ENCODE data around the gene LSM14A. TPM values are rescaled to one million over a fixed set of nuclear protein-coding genes. Genes with fewer than 3 reads are reported as not detected.

LSM14A gene
- total and polyA plus RNA-seq, 2 of the 13 experiments (the other 11 are each of a cell fraction or from before 2014, with no cell fraction given): 77.0 to 83.6 TPM

DNA sequence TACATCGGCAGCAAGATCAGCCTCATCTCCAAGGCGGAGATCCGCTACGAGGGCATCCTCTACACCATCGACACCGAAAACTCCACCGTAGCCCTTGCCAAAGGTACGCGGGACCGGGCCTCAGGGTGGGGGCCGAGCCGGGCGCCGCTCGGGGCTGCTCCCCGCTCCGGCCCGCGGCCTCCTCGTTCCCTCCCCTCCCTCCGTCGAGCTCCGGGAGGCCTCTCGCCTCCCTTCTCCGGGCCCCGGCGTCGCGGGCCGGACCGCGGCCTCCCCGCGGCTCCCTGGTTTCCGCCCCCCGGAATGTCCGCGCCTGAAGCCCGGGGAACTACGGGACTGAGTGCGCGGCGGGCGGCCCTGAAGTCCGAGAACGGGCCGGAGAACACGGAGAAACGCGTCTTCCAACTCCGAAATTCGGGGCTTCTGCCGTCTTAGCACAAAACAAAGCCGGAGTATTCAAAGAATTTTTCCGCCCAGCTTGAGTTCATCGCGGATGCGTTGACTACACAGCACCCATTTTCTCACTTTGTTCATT lies 423 bp downstream of the LSM14A start (continued):
- TF ChIP-seq, protein P1, sequence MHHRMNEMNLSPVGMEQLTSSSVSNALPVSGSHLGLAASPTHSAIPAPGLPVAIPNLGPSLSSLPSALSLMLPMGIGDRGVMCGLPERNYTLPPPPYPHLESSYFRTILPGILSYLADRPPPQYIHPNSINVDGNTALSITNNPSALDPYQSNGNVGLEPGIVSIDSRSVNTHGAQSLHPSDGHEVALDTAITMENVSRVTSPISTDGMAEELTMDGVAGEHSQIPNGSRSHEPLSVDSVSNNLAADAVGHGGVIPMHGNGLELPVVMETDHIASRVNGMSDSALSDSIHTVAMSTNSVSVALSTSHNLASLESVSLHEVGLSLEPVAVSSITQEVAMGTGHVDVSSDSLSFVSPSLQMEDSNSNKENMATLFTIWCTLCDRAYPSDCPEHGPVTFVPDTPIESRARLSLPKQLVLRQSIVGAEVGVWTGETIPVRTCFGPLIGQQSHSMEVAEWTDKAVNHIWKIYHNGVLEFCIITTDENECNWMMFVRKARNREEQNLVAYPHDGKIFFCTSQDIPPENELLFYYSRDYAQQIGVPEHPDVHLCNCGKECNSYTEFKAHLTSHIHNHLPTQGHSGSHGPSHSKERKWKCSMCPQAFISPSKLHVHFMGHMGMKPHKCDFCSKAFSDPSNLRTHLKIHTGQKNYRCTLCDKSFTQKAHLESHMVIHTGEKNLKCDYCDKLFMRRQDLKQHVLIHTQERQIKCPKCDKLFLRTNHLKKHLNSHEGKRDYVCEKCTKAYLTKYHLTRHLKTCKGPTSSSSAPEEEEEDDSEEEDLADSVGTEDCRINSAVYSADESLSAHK (CRISPR knock-in tag; IDR thresholded peaks at IDR 0.05; ENCODE audit: borderline replicate concordance): no peak
- TF ChIP-seq ZNF83 (CRISPR knock-in tag; IDR thresholded peaks at IDR 0.05; ENCODE audit: borderline replicate concordance) (no peak), REPIN1 (CRISPR knock-in tag; IDR thresholded peaks at IDR 0.05; ENCODE audit: borderline replicate concordance, low read depth) (no peak), PTBP1 (IDR thresholded peaks at IDR 0.05; ENCODE audit: low read depth, low read length, poor library complexity, severe bottlenecking) (no peak), ZNF761 (CRISPR knock-in tag; conservative IDR thresholded peaks at IDR 0.05) (no peak), ZNF569 (CRISPR knock-in tag; IDR thresholded peaks at IDR 0.05; ENCODE audit: borderline replicate concordance) (no peak), GATA4 (IDR thresholded peaks at IDR 0.05; ENCODE audit: borderline replicate concordance, low read depth) (no peak), SOX13 (IDR thresholded peaks at IDR 0.05) (no peak), SOX13 (CRISPR knock-in tag; conservative IDR thresholded peaks at IDR 0.05 in 1 of 2, IDR thresholded peaks at IDR 0.05 in 1 of 2) (no peak), POLR2AphosphoS5 (IDR thresholded peaks at IDR 0.05; ENCODE audit: low read depth, low read length) (no peak), NFKB2 (CRISPR knock-in tag; IDR thresholded peaks at IDR 0.05; ENCODE audit: borderline replicate concordance) (no peak), ZNF724P (CRISPR knock-in tag; IDR thresholded peaks at IDR 0.05; ENCODE audit: borderline replicate concordance) (0 out of 2 replicates have a peak, but pooled peaks have one; percentile 0), TGIF2 (CRISPR knock-in tag; IDR thresholded peaks at IDR 0.05) (no peak), SOX6 (IDR thresholded peaks at IDR 0.05) (no peak), SOX6 (CRISPR knock-in tag; IDR thresholded peaks at IDR 0.05) (no peak), ZNF460 (CRISPR knock-in tag; IDR thresholded peaks at IDR 0.05; ENCODE audit: borderline replicate concordance) (no peak), TEAD3 (CRISPR knock-in tag; optimal IDR thresholded peaks at IDR 0.05; ENCODE audit: borderline replicate concordance) (no peak), ZNF781 (CRISPR knock-in tag; IDR thresholded peaks at IDR 0.05; ENCODE audit: borderline replicate concordance, not compliant biosample characterization) (no peak), ETV6 (CRISPR knock-in tag; conservative IDR thresholded peaks at IDR 0.05) (0 out of 2 replicates have a peak, but pooled peaks have one; percentile 12)
- TF ChIP-seq, protein P2, sequence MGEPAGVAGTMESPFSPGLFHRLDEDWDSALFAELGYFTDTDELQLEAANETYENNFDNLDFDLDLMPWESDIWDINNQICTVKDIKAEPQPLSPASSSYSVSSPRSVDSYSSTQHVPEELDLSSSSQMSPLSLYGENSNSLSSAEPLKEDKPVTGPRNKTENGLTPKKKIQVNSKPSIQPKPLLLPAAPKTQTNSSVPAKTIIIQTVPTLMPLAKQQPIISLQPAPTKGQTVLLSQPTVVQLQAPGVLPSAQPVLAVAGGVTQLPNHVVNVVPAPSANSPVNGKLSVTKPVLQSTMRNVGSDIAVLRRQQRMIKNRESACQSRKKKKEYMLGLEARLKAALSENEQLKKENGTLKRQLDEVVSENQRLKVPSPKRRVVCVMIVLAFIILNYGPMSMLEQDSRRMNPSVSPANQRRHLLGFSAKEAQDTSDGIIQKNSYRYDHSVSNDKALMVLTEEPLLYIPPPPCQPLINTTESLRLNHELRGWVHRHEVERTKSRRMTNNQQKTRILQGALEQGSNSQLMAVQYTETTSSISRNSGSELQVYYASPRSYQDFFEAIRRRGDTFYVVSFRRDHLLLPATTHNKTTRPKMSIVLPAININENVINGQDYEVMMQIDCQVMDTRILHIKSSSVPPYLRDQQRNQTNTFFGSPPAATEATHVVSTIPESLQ (CRISPR knock-in tag; conservative IDR thresholded peaks at IDR 0.05): no peak
- TF ChIP-seq, protein P3, sequence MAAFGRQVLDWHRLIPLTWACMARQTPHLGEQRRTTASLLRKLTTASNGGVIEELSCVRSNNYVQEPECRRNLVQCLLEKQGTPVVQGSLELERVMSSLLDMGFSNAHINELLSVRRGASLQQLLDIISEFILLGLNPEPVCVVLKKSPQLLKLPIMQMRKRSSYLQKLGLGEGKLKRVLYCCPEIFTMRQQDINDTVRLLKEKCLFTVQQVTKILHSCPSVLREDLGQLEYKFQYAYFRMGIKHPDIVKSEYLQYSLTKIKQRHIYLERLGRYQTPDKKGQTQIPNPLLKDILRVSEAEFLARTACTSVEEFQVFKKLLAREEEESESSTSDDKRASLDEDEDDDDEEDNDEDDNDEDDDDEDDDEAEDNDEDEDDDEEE (CRISPR knock-in tag; IDR thresholded peaks at IDR 0.05): no peak
